ENCODE data around the gene HAPLN1.
"Not testable (repeated sequence)": the region's sequence is repeated elsewhere in the genome, so short reads cannot be mapped to it uniquely, and the experiment has no call there.

HAPLN1 gene

GRCh38 chr5:83720836-83721537 is at the start of gene HAPLN1:
TSS of gene HAPLN1 (minus strand) at chr5:83720855. CDS start at chr5:83673523, 47,332 bp downstream.
- DNase-seq: no peak

GRCh38 chr5:83767409-83767992 is 46.8 kb upstream of the HAPLN1 start:
- no peak for DNase-seq

GRCh38 chr5:83764101-83764500 is 43.4 kb upstream of the HAPLN1 start:
- no peak for DNase-seq

- DNase-seq: no peak
Observed at GRCh38 chr5:83760579-83760978, 39.9 kb upstream of the HAPLN1 start.

GRCh38 chr5:83752700-83753099 is 32.0 kb upstream of the HAPLN1 start:
- no peak for DNase-seq

GRCh38 chr5:83751201-83751600 is 30.5 kb upstream of the HAPLN1 start:
- no peak for DNase-seq

- DNase-seq: peak; percentile 10
Observed at GRCh38 chr5:83750749-83751148, 30.1 kb upstream of the HAPLN1 start.

GRCh38 chr5:83745816-83746215 is 25.2 kb upstream of the HAPLN1 start:
- DNase-seq: no peak

- DNase-seq: no peak
Observed at GRCh38 chr5:83744821-83745220, 24.2 kb upstream of the HAPLN1 start.

- DNase-seq: no peak
Observed at GRCh38 chr5:83742089-83742488, 21.4 kb upstream of the HAPLN1 start.

GRCh38 chr5:83741571-83741970 is 20.9 kb upstream of the HAPLN1 start:
- DNase-seq: no peak

- no peak for DNase-seq
Observed at GRCh38 chr5:83740741-83741140, 20.1 kb upstream of the HAPLN1 start.

GRCh38 chr5:83736169-83736568 is 15.5 kb upstream of the HAPLN1 start:
- not testable (repeated sequence) for DNase-seq

GRCh38 chr5:83735058-83735457 is 14.4 kb upstream of the HAPLN1 start:
- not testable (repeated sequence) for DNase-seq

- no peak for DNase-seq
Observed at GRCh38 chr5:83731638-83732037, 11.0 kb upstream of the HAPLN1 start.

GRCh38 chr5:83729362-83729761 is 8.7 kb upstream of the HAPLN1 start:
- DNase-seq: no peak

GRCh38 chr5:83726912-83727311 is 6.3 kb upstream of the HAPLN1 start:
- DNase-seq: no peak

GRCh38 chr5:83724935-83725334 is 4.3 kb upstream of the HAPLN1 start:
- no peak for DNase-seq

GRCh38 chr5:83724001-83724400 is 3.3 kb upstream of the HAPLN1 start:
- no peak for DNase-seq

GRCh38 chr5:83723031-83723430 is 2.4 kb upstream of the HAPLN1 start:
- no peak for DNase-seq

GRCh38 chr5:83721953-83722901 is 1.6 kb upstream of the HAPLN1 start:
- peak; percentile 6 for DNase-seq

- no peak for DNase-seq
Observed at GRCh38 chr5:83718936-83719495, 1.6 kb downstream of the HAPLN1 start.

GRCh38 chr5:83718195-83718825 is 2.3 kb downstream of the HAPLN1 start:
- DNase-seq: peak; percentile 58
